PFSK-1 (cell line): ENCODE measurements around the gene KCNN2.

Source experiments
- FOXP2 ChIP-seq: optimal IDR thresholded peaks from 2 replicates; pipeline ENCODE3; 2011; ENCODE audit warnings: borderline replicate concordance, control low read depth, inconsistent platforms; ENCODE audit not compliant: insufficient read depth; ENCODE audit errors: extremely low read length, extremely low read depth
- POLR2AphosphoS5 ChIP-seq: IDR thresholded peaks from 2 replicates; pipeline ENCODE4 v1.6.1; 2012; ENCODE audit warnings: low read depth, mild to moderate bottlenecking, control low read depth, low read length, moderate library complexity
- SIN3A ChIP-seq: IDR thresholded peaks from 2 replicates; pipeline ENCODE4 v1.6.1; 2012; ENCODE audit warnings: mild to moderate bottlenecking, low read length, moderate library complexity, borderline replicate concordance; ENCODE audit not compliant: insufficient read depth
- TAF1 ChIP-seq: IDR thresholded peaks from 2 replicates; pipeline ENCODE4 v1.6.1; 2012; ENCODE audit warnings: low read length, control low read depth, borderline replicate concordance; ENCODE audit not compliant: insufficient read depth
- TF ChIP-seq, protein P1 (sequence below), 2 experiments: IDR thresholded peaks; 2 replicates each; pipeline versions ENCODE4 v1.6.1 to v1.8.0; 2011 to 2012; ENCODE audit warnings: low read depth in 2 of 2, low read length in 2 of 2, control low read depth in 1 of 2, inconsistent platforms in 1 of 2, mild to moderate bottlenecking in 1 of 2, moderate library complexity in 1 of 2; ENCODE audit not compliant: insufficient read depth in 1 of 2

KCNN2 gene

DNA sequence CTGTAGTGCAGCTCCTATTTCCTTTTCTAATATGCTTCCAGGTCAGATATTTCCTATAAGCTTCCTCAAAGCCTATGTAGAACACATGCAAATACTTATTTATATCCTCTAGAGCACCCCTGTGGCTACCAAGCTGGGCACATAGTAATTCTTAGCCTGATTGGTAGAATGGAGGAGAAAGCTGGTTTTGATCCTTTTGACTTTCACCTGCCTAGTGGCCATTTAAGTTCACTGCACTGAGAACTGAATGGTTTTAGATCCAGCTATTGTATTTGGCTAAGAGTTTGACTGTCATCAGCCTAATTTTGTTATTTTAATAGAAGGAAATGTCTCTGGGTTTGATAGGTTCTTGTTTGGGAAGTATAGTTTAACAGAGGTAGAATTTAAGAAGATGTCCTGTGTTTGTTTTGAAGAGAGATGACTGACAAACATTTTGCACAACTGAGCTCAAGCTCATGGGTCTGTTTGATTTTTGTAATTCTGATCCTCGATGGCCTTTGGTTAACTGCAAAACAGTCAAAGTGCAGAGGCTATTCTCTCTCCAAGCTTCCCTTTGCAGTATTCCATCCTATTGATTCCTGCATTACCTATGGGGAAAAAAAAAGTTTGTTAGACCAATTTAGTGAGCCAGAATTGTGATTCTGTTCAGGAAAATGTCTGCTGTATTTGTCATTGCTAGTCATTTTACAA, 85.4 kb downstream of the KCNN2 start:
- no peak for TF ChIP-seq FOXP2
- TF ChIP-seq, protein P1, sequence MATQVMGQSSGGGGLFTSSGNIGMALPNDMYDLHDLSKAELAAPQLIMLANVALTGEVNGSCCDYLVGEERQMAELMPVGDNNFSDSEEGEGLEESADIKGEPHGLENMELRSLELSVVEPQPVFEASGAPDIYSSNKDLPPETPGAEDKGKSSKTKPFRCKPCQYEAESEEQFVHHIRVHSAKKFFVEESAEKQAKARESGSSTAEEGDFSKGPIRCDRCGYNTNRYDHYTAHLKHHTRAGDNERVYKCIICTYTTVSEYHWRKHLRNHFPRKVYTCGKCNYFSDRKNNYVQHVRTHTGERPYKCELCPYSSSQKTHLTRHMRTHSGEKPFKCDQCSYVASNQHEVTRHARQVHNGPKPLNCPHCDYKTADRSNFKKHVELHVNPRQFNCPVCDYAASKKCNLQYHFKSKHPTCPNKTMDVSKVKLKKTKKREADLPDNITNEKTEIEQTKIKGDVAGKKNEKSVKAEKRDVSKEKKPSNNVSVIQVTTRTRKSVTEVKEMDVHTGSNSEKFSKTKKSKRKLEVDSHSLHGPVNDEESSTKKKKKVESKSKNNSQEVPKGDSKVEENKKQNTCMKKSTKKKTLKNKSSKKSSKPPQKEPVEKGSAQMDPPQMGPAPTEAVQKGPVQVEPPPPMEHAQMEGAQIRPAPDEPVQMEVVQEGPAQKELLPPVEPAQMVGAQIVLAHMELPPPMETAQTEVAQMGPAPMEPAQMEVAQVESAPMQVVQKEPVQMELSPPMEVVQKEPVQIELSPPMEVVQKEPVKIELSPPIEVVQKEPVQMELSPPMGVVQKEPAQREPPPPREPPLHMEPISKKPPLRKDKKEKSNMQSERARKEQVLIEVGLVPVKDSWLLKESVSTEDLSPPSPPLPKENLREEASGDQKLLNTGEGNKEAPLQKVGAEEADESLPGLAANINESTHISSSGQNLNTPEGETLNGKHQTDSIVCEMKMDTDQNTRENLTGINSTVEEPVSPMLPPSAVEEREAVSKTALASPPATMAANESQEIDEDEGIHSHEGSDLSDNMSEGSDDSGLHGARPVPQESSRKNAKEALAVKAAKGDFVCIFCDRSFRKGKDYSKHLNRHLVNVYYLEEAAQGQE (IDR thresholded peaks at IDR 0.05; ENCODE audit: insufficient read depth in 1 of 2, low read depth in 2 of 2, low read length in 2 of 2), result no peak
- no peak for TF ChIP-seq POLR2AphosphoS5
- no peak for TF ChIP-seq TAF1
- no peak for TF ChIP-seq SIN3A

DNA sequence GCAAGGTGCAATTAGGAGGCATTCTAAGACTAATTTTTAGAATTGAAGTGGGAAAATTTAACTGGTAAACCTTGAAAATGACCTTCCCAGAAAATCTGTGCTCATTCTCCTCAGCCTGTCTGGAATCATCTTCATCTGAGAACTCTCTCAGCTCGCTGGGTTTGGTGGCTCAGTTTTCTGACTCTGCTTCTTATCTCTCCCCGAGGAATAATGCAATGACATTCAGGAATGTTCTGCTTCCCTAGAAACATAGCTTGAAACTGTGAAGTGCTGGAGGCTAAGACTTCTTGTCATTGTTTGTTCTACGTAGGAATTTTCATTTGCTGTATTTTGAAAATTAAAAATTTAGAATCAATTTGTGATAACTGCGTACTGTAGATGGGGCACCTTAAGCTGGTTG, 86.6 kb downstream of the KCNN2 start:
- TF ChIP-seq FOXP2 (no peak), TAF1 (no peak), POLR2AphosphoS5 (no peak)

DNA sequence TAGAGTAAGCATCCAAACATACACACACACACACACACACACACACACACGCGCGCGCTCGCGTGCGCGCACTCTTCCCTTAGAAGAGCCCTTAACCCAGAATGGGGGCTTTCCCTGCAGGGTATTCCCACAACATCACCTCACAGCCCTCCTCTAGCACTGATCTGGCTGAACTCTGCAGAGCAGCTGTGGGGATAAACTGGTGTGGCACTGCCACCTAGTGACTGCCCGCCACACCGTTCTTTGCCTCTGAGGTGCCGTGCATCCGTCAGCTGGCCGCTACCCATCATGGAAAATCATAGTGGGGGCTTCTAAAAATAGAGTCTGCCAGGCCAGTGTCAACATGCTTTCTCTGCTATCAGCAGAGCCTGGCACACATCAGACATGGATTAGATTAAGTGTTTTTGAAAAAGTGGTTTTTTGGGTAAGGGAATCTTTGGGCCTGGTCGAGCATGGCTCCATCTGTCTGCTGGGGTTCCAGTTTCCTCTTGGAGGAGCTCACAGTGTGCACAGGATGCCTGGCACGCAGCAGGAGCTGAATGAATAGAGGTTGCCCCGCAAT, 88.1 kb downstream of the KCNN2 start:
- TF ChIP-seq, protein P1 (IDR thresholded peaks at IDR 0.05; ENCODE audit: insufficient read depth in 1 of 2, low read depth in 2 of 2, low read length in 2 of 2), result no peak
- TF ChIP-seq SIN3A (no peak), POLR2AphosphoS5 (no peak), TAF1 (no peak), FOXP2 (no peak)

DNA sequence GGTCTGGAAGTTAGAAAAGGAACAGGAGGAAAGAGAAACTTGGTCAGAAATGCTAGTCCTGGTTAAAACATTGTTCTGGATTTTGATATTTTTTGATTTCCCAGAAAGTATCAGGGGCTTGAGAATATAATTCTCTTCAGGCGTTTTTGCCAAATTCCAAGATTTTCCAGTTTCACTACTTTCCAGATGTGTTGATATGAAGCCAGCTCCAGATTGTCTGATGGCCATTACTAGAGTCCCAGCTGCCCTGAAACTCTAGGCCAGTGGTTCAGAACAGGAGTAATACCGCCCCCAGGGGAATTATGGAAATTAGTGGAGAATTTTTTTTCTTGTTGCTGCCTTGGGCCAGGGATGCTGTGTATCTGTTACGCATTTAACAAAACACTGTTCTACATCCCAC, 88.6 kb downstream of the KCNN2 start:
- TF ChIP-seq FOXP2, result no peak
- TF ChIP-seq, protein P1 (IDR thresholded peaks at IDR 0.05; ENCODE audit: insufficient read depth in 1 of 2, low read depth in 2 of 2, low read length in 2 of 2), result no peak

DNA sequence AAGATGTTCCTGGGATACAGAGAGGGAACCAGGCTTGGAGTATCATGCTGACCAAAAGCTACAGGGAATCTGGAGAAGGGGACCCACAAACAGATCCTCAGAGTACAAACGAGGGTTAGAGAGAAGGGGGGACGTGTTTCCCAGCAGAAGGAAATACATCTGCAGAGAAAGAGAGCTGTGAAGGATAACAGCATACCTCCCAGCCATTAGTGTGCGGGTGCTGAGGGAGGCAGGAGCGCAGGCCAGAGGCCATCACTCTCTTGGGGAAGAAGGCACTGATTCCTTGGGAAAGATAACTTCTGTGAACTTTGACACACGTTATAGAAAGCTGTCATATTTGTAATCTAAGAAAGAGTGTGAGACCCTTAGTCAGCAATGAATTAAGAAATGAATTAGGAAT, 96.9 kb downstream of the KCNN2 start:
- no peak for TF ChIP-seq POLR2AphosphoS5
- TF ChIP-seq SIN3A, result no peak
- TF ChIP-seq TAF1, result no peak
- TF ChIP-seq FOXP2, result no peak
- TF ChIP-seq, protein P1 (IDR thresholded peaks at IDR 0.05; ENCODE audit: insufficient read depth in 1 of 2, low read depth in 2 of 2, low read length in 2 of 2), result no peak
